Skeletal muscle tissue (tissue), 4 donors: ENCODE measurements around the gene NCS1. TPM values are rescaled to one million over a fixed set of nuclear protein-coding genes. Genes with fewer than 3 reads are reported as not detected.

ENCODE experiments used
- H3K27ac ChIP-seq: one replicate; pipeline ENCODE4 v1.7.0; 2013; ENCODE audit warnings: mild to moderate bottlenecking, low read depth, low read length, inconsistent platforms
- H3K27me3 ChIP-seq, 3 donors: one replicate each; pipeline ENCODE4 v1.7.0; 2013; ENCODE audit warnings: low read length in 3 of 3; ENCODE audit not compliant: control insufficient read depth in 3 of 3, insufficient read depth in 3 of 3
- H3K36me3 ChIP-seq, 3 donors: one replicate each; pipeline ENCODE4 v1.7.0; 2013; ENCODE audit warnings: low read length in 3 of 3; ENCODE audit not compliant: control insufficient read depth in 3 of 3, insufficient read depth in 3 of 3
- H3K4me1 ChIP-seq, 3 donors: one replicate each; pipeline ENCODE4 v1.7.0; 2013; ENCODE audit warnings: low read length in 3 of 3, mild to moderate bottlenecking in 3 of 3; ENCODE audit not compliant: control insufficient read depth in 3 of 3, insufficient read depth in 3 of 3
- H3K4me3 ChIP-seq, 3 donors: one replicate each; pipeline ENCODE4 v1.7.0; 2013; ENCODE audit warnings: low read length in 3 of 3
- H3K9ac ChIP-seq, 3 donors: one replicate each; pipeline ENCODE4 v1.7.0; 2013; ENCODE audit warnings: low read length in 3 of 3, mild to moderate bottlenecking in 3 of 3, moderate library complexity in 2 of 3, low read depth in 1 of 3
- H3K9me3 ChIP-seq, 3 donors: one replicate each; pipeline ENCODE4 v1.7.0; 2013; ENCODE audit warnings: low read length in 3 of 3; ENCODE audit not compliant: control insufficient read depth in 3 of 3
- total RNA-seq: library from RNA; depleted of rRNA; stranded (reverse); fragments of >200 nt; gene quantifications from one replicate; pipeline ENCODE4 v1.2.3, GENCODE V29; 2014
- donor health status: Osteomylitis.

Gene NCS1
- total RNA-seq, 1 donor from 2014 or later: 19.3 TPM

DNA sequence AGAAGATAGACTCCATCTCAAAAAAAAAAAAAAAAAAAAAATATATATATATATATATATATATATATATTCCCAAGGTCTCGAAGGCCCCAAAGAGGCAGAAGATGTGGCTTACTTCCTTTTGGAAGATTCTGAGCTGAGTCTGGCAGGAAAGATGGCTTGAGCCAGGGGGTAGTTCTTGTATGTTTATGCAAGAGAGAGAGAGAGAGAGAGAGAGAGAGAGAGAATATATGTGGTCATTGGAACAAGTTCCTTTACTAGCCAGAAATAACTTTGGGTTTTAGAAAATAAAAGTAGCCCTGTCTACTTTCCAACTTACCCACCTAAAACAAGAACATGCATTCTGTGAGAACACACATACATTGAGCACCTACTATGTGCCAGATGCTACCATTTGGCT, 17.6 kb downstream of the NCS1 start:
- H3K9ac ChIP-seq: no peak overlapping the region
- H3K36me3 ChIP-seq: no peaks in the 10 kb centered on the region
- peaks cover 0 to 4% (median 3%) of the 10 kb centered on the region in 3 donors for H3K27me3 ChIP-seq
- no peaks in the 10 kb centered on the region for H3K9me3 ChIP-seq
- peaks cover 0 to 5% (median 4%) of the 10 kb centered on the region in 3 donors for H3K4me1 ChIP-seq
- no peak overlapping the region for H3K27ac ChIP-seq
- no peak overlapping the region for H3K4me3 ChIP-seq

DNA sequence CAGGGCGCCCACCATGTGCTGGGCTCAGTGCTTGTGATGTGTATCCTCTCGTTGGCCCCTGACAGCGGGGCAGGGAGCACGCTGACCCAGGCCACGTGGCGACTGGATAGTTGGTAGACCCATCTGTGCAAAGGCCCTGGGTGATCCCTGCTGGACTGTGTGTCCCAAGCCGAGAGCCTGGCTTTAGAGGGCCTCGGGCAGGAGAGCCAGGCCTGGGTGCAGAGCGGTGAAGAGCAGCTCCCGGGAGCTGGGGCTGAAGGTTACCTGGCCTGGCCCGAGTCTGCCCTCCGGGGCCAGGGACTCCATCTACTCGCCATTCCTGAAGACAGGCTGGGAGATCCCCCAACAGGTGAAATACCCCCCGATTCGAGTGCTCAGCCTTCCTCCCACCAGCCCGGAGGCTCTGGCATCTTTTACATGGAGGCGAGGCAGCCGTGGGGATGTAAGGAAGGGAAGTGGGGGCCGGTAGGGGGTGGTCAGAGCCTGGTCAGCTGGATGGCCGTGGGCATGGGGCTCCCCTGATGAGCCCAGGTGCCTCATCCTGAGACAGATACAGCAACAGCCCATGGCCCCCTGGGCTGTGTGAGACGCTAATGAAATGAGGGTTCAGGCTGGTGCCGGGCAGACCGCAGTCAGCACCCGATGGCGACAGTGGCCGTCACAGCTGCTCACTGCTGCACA, 19.0 kb downstream of the NCS1 start:
- no peaks in the 10 kb centered on the region for H3K9me3 ChIP-seq
- no peak overlapping the region for H3K4me3 ChIP-seq
- H3K4me1 ChIP-seq: peaks cover 0 to 5% (median 2%) of the 10 kb centered on the region in 3 donors
- H3K9ac ChIP-seq: no peak overlapping the region
- peaks cover 0 to 4% (median under 1%) of the 10 kb centered on the region in 3 donors for H3K27me3 ChIP-seq
- no peak overlapping the region for H3K27ac ChIP-seq
- H3K36me3 ChIP-seq: no peaks in the 10 kb centered on the region

DNA sequence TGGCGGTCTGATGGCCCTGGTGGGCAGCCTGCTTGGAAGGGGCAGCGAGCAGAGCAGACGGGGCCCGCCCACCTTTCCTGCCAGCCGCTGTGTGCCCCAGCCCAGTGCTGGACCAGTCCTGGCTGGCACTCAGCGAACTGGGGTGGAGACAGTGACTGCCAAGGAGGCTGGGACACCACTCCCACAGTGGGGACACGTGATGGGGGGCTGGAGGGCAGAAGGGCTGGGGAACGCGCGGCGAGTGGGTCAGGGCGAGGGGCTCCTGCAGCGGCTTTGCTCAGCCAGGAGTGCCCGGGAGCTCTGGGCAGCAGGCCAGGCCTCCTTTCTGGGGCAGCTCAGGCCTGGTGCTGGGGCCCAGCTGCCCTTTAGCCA, 19.5 kb downstream of the NCS1 start:
- H3K9ac ChIP-seq: no peak overlapping the region
- peaks cover 0 to 5% (median 2%) of the 10 kb centered on the region in 3 donors for H3K4me1 ChIP-seq
- H3K4me3 ChIP-seq: no peak overlapping the region
- no peak overlapping the region for H3K27ac ChIP-seq
- H3K9me3 ChIP-seq: no peaks in the 10 kb centered on the region
- peaks cover 0 to 4% (median 0%) of the 10 kb centered on the region in 3 donors for H3K27me3 ChIP-seq
- no peaks in the 10 kb centered on the region for H3K36me3 ChIP-seq

GRCh38 chr9:130192382-130192999, 20.3 kb downstream of the NCS1 start:
- H3K4me3 ChIP-seq: no peak overlapping the region
- H3K9me3 ChIP-seq: no peaks in the 10 kb centered on the region
- H3K36me3 ChIP-seq: no peaks in the 10 kb centered on the region
- H3K27ac ChIP-seq: no peak overlapping the region
- peaks cover 0 to 2% (median 2%) of the 10 kb centered on the region in 3 donors for H3K4me1 ChIP-seq
- H3K27me3 ChIP-seq: peaks cover 0 to 4% (median 0%) of the 10 kb centered on the region in 3 donors
- no peak overlapping the region for H3K9ac ChIP-seq

GRCh38 chr9:130193103-130193502, 20.9 kb downstream of the NCS1 start:
- H3K9ac ChIP-seq: no peak overlapping the region
- peaks cover 0 to 4% (median 0%) of the 10 kb centered on the region in 3 donors for H3K27me3 ChIP-seq
- no peak overlapping the region for H3K4me3 ChIP-seq
- H3K9me3 ChIP-seq: no peaks in the 10 kb centered on the region
- peaks cover 0 to 2% (median 0%) of the 10 kb centered on the region in 3 donors for H3K4me1 ChIP-seq
- H3K36me3 ChIP-seq: no peaks in the 10 kb centered on the region
- no peak overlapping the region for H3K27ac ChIP-seq

DNA sequence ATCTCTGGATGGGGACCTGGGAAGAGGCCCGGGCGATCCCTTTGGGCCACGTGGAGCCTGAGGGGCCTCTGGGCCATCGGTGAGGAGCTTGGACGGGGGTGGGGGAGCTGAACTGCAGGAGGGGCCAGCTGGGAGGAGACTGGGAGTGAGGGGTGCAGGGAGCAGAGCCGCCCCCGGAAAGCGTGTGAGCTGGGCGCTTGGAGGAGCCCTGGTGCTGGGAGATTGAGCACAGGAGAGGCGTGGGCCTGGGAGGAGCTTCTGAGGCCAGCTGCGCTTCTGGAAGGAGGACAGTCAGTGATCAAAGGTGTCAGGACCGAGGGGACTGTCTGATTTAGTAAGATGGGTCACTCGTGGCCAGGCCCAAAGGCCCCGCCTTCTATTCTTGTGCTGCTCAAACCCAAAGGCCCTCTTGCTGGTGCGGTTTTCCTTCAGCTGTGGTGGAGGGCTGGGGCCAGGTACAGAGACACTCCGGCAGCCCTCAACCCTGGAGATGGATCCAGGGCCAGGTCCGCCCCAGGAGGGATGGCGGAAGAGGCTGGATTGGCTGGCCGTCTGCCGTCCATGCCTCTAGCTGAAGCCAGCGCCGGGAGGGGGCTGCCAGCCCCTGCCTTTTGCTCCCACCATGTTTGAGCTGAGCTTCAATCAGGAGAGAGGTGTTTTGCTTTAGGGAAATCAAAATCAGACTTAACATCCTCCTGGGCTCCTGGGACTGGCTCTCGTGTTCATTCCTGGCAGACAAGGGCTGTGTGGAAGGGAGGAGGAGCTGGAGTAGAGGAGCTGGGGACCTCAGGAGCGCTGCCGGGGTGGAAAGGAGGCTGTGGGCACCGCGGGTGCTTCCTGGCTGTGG, 21.6 kb downstream of the NCS1 start:
- Histone ChIP-seq H3K27ac (no peak overlapping the region), H3K36me3 (no peaks in the 10 kb centered on the region), H3K9me3 (no peaks in the 10 kb centered on the region), H3K9ac (no peak overlapping the region), H3K4me1 (peaks cover 0 to 2% (median 0%) of the 10 kb centered on the region in 3 donors), H3K4me3 (no peak overlapping the region), H3K27me3 (peaks cover 0 to 4% (median 0%) of the 10 kb centered on the region in 3 donors)

DNA sequence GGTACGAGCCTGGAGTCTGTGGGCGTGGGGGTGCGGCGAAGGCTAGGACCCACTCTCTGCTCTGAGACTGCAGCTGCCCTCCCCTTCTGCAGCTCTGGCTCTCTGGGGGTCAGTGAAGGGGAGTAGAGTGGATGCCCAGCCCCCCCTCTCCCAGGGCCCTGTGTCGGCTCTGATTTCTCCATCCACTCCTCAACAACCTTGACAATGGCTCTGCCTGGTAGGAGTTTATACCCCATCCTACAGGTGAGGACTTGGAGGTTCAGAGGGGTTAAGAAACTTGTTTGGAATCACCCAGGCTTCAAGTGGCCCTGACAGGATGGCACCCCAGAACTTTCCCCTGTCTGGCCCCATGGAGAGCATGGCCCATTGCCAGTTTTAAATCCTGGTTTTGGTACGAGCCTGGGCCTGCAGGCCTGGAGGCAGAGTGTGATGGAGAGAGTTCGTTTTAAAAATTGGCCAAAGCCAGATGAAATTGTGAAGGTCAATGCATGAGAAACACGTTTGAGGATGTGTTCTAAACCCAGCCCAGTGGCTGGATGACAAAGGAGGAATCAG, 22.3 kb downstream of the NCS1 start:
- Histone ChIP-seq H3K9me3 (no peaks in the 10 kb centered on the region), H3K27me3 (peaks cover 0 to 4% (median 0%) of the 10 kb centered on the region in 3 donors), H3K9ac (no peak overlapping the region), H3K27ac (no peak overlapping the region), H3K36me3 (no peaks in the 10 kb centered on the region), H3K4me3 (no peak overlapping the region), H3K4me1 (peaks cover 0 to 4% (median 0%) of the 10 kb centered on the region in 3 donors)

DNA sequence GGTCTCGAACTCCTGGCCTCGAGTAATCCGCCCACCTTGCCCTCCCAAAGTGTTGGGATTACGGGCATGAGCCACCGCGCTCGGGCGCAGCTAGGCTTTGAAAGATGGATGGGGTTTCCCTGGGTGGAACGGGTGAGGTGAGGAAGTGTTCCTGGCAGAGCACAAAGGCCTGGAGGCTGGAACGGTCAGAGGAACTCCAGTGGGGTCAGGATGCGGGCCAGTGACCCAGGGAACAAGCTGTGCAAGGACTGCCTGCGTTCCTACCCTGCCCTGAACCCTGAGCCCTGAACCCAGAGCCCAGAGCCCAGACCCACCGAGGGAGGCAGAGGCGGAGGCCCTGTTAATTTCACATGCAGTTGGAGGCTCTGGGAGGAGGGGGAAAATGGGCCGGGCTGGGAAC, 23.4 kb downstream of the NCS1 start:
- H3K4me1 ChIP-seq: peaks cover 0 to 4% (median 0%) of the 10 kb centered on the region in 3 donors
- no peaks in the 10 kb centered on the region for H3K9me3 ChIP-seq
- no peak overlapping the region for H3K27ac ChIP-seq
- no peak overlapping the region for H3K4me3 ChIP-seq
- no peaks in the 10 kb centered on the region for H3K36me3 ChIP-seq
- H3K9ac ChIP-seq: no peak overlapping the region
- peaks cover 0 to 4% (median 0%) of the 10 kb centered on the region in 3 donors for H3K27me3 ChIP-seq

- no peak overlapping the region for H3K4me3 ChIP-seq
- H3K4me1 ChIP-seq: peaks cover 0 to 4% (median 0%) of the 10 kb centered on the region in 3 donors
- H3K9me3 ChIP-seq: no peaks in the 10 kb centered on the region
- no peak overlapping the region for H3K9ac ChIP-seq
- peaks cover 0 to 2% (median 0%) of the 10 kb centered on the region in 3 donors for H3K27me3 ChIP-seq
- H3K36me3 ChIP-seq: no peaks in the 10 kb centered on the region
- no peak overlapping the region for H3K27ac ChIP-seq
Measured at GRCh38 chr9:130196643-130197042, 24.4 kb downstream of the NCS1 start.
